Activated CD8-positive, alpha-beta T cell treated with anti-CD3 and anti-CD28 coated beads for 36 hours (primary cell): ENCODE data around the gene IL15. TPM values are rescaled to one million over a fixed set of nuclear protein-coding genes. Genes with fewer than 3 reads are reported as not detected.

Experiments
- ATAC-seq: fragments of 200-7000 bp; cut with Tn5 transposase; one replicate; pipeline ENCODE4 v1.10.0; 2021; ENCODE audit warnings: mild to moderate bottlenecking, moderate library complexity
- CTCF ChIA-PET: fragments of 350-600 bp; sonication (Branson Sonifier 250); formaldehyde crosslinking; loops from one replicate; lab custom pipeline; 2021; ENCODE audit warnings: antibody characterized with exemption; lab: Charles Lee
- POLR2A ChIA-PET: fragments of 350-600 bp; sonication (Branson Sonifier 250); formaldehyde crosslinking; loops from one replicate; lab custom pipeline; 2021; ENCODE audit warnings: antibody characterized with exemption; lab: Charles Lee
- DNase-seq: peaks from one replicate; pipeline ENCODE4 v3.0.0-alpha.2; 2020
- H3K27ac Mint-ChIP-seq: one replicate; pipeline ENCODE4 v1.8.0; 2021; ENCODE audit warnings: mild to moderate bottlenecking, mixed read lengths
- H3K27me3 Mint-ChIP-seq: one replicate; pipeline ENCODE4 v1.8.0; 2021; ENCODE audit warnings: mixed read lengths
- H3K36me3 Mint-ChIP-seq: one replicate; pipeline ENCODE4 v1.8.0; 2021; ENCODE audit warnings: low read depth, mixed read lengths
- H3K4me1 Mint-ChIP-seq: one replicate; pipeline ENCODE4 v1.8.0; 2021; ENCODE audit warnings: low read depth, mixed read lengths
- H3K4me3 Mint-ChIP-seq: one replicate; pipeline ENCODE4 v1.8.0; 2021; ENCODE audit warnings: mild to moderate bottlenecking, moderate library complexity, mixed read lengths
- H3K9me3 Mint-ChIP-seq: one replicate; pipeline ENCODE4 v1.8.0; 2021; ENCODE audit warnings: mixed read lengths
- CTCF ChIP-seq: fragments of 200-600 bp; IDR thresholded peaks from one replicate; pipeline ENCODE4 v1.8.0; 2022; ENCODE audit warnings: antibody characterized with exemption, mild to moderate bottlenecking
- intact Hi-C: fragments of 100-400 bp; cut with micrococcal nuclease; formaldehyde crosslinking; loops from one replicate; pipeline ENCODE4 v1.10.0; 2022
- total RNA-seq, 2 experiments: library from RNA; stranded (reverse); gene quantifications; one replicate each; pipeline ENCODE4 v1.2.3, GENCODE V29; 2021

The IL15 gene
- total RNA-seq, 2 experiments from 2014 or later: 0.65 to 2.3 TPM

GRCh38 chr4:141772838-141773237, 136.5 kb downstream of the IL15 start:
- DNase-seq: no peak
- Mint-ChIP-seq H3K27me3 (peaks cover 6% of the 10 kb centered on the region), H3K4me1 (peaks cover 8% of the 10 kb centered on the region), H3K4me3 (no peak overlapping the region), H3K27ac (no peak overlapping the region), H3K36me3 (no peaks in the 10 kb centered on the region), H3K9me3 (no peaks in the 10 kb centered on the region)
- TF ChIP-seq CTCF: no peak
- POLR2A ChIA-PET: no interaction called here
- no peak for ATAC-seq
- CTCF ChIA-PET: no interaction called here
- intact Hi-C loops: no loop called here

GRCh38 chr4:141782205-141782604, 145.8 kb downstream of the IL15 start:
- H3K4me1 Mint-ChIP-seq: no peaks in the 10 kb centered on the region
- no peaks in the 10 kb centered on the region for H3K27me3 Mint-ChIP-seq
- no peak overlapping the region for H3K4me3 Mint-ChIP-seq
- H3K9me3 Mint-ChIP-seq: no peaks in the 10 kb centered on the region
- H3K36me3 Mint-ChIP-seq: no peaks in the 10 kb centered on the region
- no peak for TF ChIP-seq CTCF
- POLR2A ChIA-PET: no interaction called here
- CTCF ChIA-PET: interaction anchor here (1.5 kb wide), 1 partner anchor 21 kb away, joined by 4 read pairs; no protein-coding TSS in a partner anchor
- no peak overlapping the region for H3K27ac Mint-ChIP-seq
- ATAC-seq (no peak), DNase-seq (no peak)
- intact Hi-C loops: no loop called here
